HepG2 (cell line): ENCODE data around the gene TMED6. TPM values are rescaled to one million over a fixed set of nuclear protein-coding genes. Genes with fewer than 3 reads are reported as not detected.

ENCODE experiments used
- ARID4A ChIP-seq: sonication (generic); formaldehyde crosslinking; IDR thresholded peaks from 2 replicates; pipeline ENCODE4 v1.5.0; 2020; ENCODE audit warnings: mild to moderate bottlenecking, missing genetic modification reagents, borderline replicate concordance
- EP300 ChIP-seq, 3 experiments: sonication (generic) in 1 of 3; formaldehyde crosslinking in 1 of 3; IDR thresholded peaks; 2 replicates each; pipeline versions ENCODE4 v1.5.1 to v1.6.1; 2011 to 2020; ENCODE audit warnings: low read depth in 2 of 3, low read length in 2 of 3, borderline replicate concordance in 1 of 3, improper control_type of control experiment in 1 of 3, mild to moderate bottlenecking in 1 of 3, missing genetic modification reagents in 1 of 3, moderate library complexity in 1 of 3
- FLYWCH1 ChIP-seq: sonication (generic); formaldehyde crosslinking; IDR thresholded peaks from 2 replicates; pipeline ENCODE4 v1.8.1; 2023; ENCODE audit warnings: mild to moderate bottlenecking, missing genetic modification reagents
- GABPB1 ChIP-seq: IDR thresholded peaks from 2 replicates; pipeline ENCODE4 v1.6.1; 2016; ENCODE audit warnings: mild to moderate bottlenecking, missing genetic modification reagents, moderate library complexity, missing compliant biosample characterization
- HIC2 ChIP-seq: sonication (generic); formaldehyde crosslinking; IDR thresholded peaks from 2 replicates; pipeline ENCODE4 v1.9.0; 2022; ENCODE audit warnings: low read depth, missing genetic modification reagents
- JUNB ChIP-seq: sonication (generic); formaldehyde crosslinking; IDR thresholded peaks from 2 replicates; pipeline ENCODE4 v1.8.0; 2022; ENCODE audit warnings: missing genetic modification reagents, mild to moderate bottlenecking, borderline replicate concordance
- KDM3A ChIP-seq: IDR thresholded peaks from 2 replicates; pipeline ENCODE4 v1.6.1; 2018; ENCODE audit warnings: low read depth, missing compliant biosample characterization
- KLF9 ChIP-seq: IDR thresholded peaks from 2 replicates; pipeline ENCODE4 v1.6.1; 2016; ENCODE audit warnings: low read depth
- MYC ChIP-seq: sonication (generic); formaldehyde crosslinking; IDR thresholded peaks from 2 replicates; pipeline ENCODE4 v1.9.0; 2021; ENCODE audit warnings: missing genetic modification reagents, borderline replicate concordance
- NCOA2 ChIP-seq: sonication (generic); formaldehyde crosslinking; IDR thresholded peaks from 2 replicates; pipeline ENCODE4 v1.8.0; 2022; ENCODE audit warnings: inconsistent platforms
- NR2F1 ChIP-seq, 2 experiments: fragments of 450-650 bp in 1 of 2; formaldehyde crosslinking in 1 of 2; IDR thresholded peaks; 2 replicates each; pipeline versions ENCODE4 v1.5.0 to v1.6.1; 2016 to 2020; ENCODE audit warnings: mild to moderate bottlenecking in 1 of 2, missing compliant biosample characterization in 1 of 2, missing genetic modification reagents in 1 of 2, moderate library complexity in 1 of 2
- RXRA ChIP-seq: sonication (generic); formaldehyde crosslinking; IDR thresholded peaks from 2 replicates; pipeline ENCODE4 v1.5.1; 2020; ENCODE audit warnings: missing genetic modification reagents
- SOX6 ChIP-seq, 2 experiments: fragments of 450-650 bp in 1 of 2; sonication (generic) in 1 of 2; formaldehyde crosslinking in 1 of 2; IDR thresholded peaks; 2 replicates each; pipeline versions ENCODE4 v1.4.0 to v1.6.1; 2017 to 2020; ENCODE audit warnings: antibody characterized with exemption in 1 of 2, mild to moderate bottlenecking in 1 of 2, missing genetic modification reagents in 1 of 2
- SUZ12 ChIP-seq: fragments of 150-350 bp; IDR thresholded peaks from 2 replicates; pipeline ENCODE4 v1.6.1; 2014; ENCODE audit warnings: low read depth, low read length
- TBP ChIP-seq: sonication (generic); formaldehyde crosslinking; IDR thresholded peaks from 2 replicates; pipeline ENCODE4 v1.5.0; 2020; ENCODE audit warnings: missing genetic modification reagents
- TBX2 ChIP-seq: sonication (generic); formaldehyde crosslinking; IDR thresholded peaks from 2 replicates; pipeline ENCODE4 v1.5.0; 2020; ENCODE audit warnings: missing genetic modification reagents, mild to moderate bottlenecking, borderline replicate concordance
- TOE1 ChIP-seq: sonication (generic); formaldehyde crosslinking; IDR thresholded peaks from 2 replicates; pipeline ENCODE4 v1.4.0; 2020; ENCODE audit warnings: mild to moderate bottlenecking, missing genetic modification reagents
- TOPORS ChIP-seq: sonication (generic); formaldehyde crosslinking; IDR thresholded peaks from 2 replicates; pipeline ENCODE4 v1.8.0; 2023; ENCODE audit warnings: mild to moderate bottlenecking, missing genetic modification reagents
- ZBTB8A ChIP-seq: sonication (generic); formaldehyde crosslinking; IDR thresholded peaks from 2 replicates; pipeline ENCODE4 v1.4.0; 2020; ENCODE audit warnings: mild to moderate bottlenecking, low read depth, missing genetic modification reagents, borderline replicate concordance
- ZEB1 ChIP-seq: IDR thresholded peaks from 2 replicates; pipeline ENCODE4 v1.6.1; 2012; ENCODE audit warnings: mild to moderate bottlenecking, low read depth, inconsistent platforms; ENCODE audit not compliant: insufficient replicate concordance
- ZNF326 ChIP-seq: sonication (generic); formaldehyde crosslinking; IDR thresholded peaks from 2 replicates; pipeline ENCODE4 v1.4.0; 2020; ENCODE audit warnings: missing genetic modification reagents, borderline replicate concordance
- ZNF451 ChIP-seq: sonication (generic); formaldehyde crosslinking; IDR thresholded peaks from 2 replicates; pipeline ENCODE4 v1.5.0; 2020; ENCODE audit warnings: mild to moderate bottlenecking, missing genetic modification reagents
- ZNF644 ChIP-seq: IDR thresholded peaks from 2 replicates; pipeline ENCODE4 v1.6.1; 2016; ENCODE audit warnings: low read depth
- ZSCAN30 ChIP-seq: sonication (generic); formaldehyde crosslinking; IDR thresholded peaks from 2 replicates; pipeline ENCODE4 v1.5.0; 2020; ENCODE audit warnings: mild to moderate bottlenecking, missing genetic modification reagents
- polyA plus RNA-seq, 8 experiments: library from polyadenylated mRNA; depleted of rRNA in 3 of 8; stranded (reverse) in 7 of 8; unstranded in 1 of 8; fragments of >200 nt; fragmentation: Illumina TruSeq in 4 of 8; extraction: Trizol in 4 of 8; gene quantifications; 2 replicates each; pipeline versions ENCODE4 v1.2.1 to v1.2.3, GENCODE V29; 2011 to 2016; ENCODE audit warnings: low read depth in 4 of 8, missing spikeins in 1 of 8, mixed read lengths in 1 of 8; ENCODE audit not compliant: insufficient read depth in 1 of 8
- total RNA-seq, 5 experiments: library from RNA; depleted of rRNA; stranded (reverse); fragments of >200 nt; fragmentation: Illumina TruSeq; extraction: Trizol; gene quantifications; 2 replicates each; pipeline ENCODE4 v1.2.3, GENCODE V29; 2016; ENCODE audit warnings: low read depth in 1 of 5

TMED6 gene
- total and polyA plus RNA-seq, 2 of the 13 experiments (the other 11 are each of a cell fraction or from before 2014, with no cell fraction given): 9.8 to 14.4 TPM

GRCh38 chr16:69376393-69377059 lies 24.9 kb upstream of the TMED6 start (continued):
- TF ChIP-seq NCOA2 (CRISPR knock-in tag) (peak; percentile 41; the same call in 1 of the 2 replicates), ZNF326 (CRISPR knock-in tag) (no peak), ZNF644 (no peak), ZSCAN30 (no peak), HIC2 (CRISPR knock-in tag) (peak; percentile 68; the same call in 1 of the 2 replicates), JUNB (CRISPR knock-in tag) (0 out of 2 replicates have a peak, but pooled peaks have one; percentile 42), ZBTB8A (no peak), MYC (CRISPR knock-in tag) (peak; percentile 12; the same call in 1 of the 2 replicates), FLYWCH1 (CRISPR knock-in tag) (no peak), ZEB1 (no peak), NR2F1 (CRISPR knock-in tag; IDR thresholded peaks at IDR 0.05) (peak; percentile 62 to 63; a peak in 3 of 4 replicates), SOX6 (IDR thresholded peaks at IDR 0.05) (no peak), SOX6 (CRISPR knock-in tag; IDR thresholded peaks at IDR 0.05) (peak; percentile 74), SUZ12 (no peak), ZNF451 (no peak), KLF9 (no peak), GABPB1 (CRISPR knock-in tag) (peak; percentile 21; the same call in 1 of the 2 replicates), TBP (CRISPR knock-in tag) (no peak), TBX2 (CRISPR knock-in tag) (no peak), ARID4A (CRISPR knock-in tag) (no peak; the same call in 1 of the 2 replicates), EP300 (IDR thresholded peaks at IDR 0.05; ENCODE audit: low read depth in 2 of 2, low read length in 2 of 2) (peak in 1 of 2 experiments; percentile 14; a peak in 1 of 4 replicates), EP300 (CRISPR knock-in tag; IDR thresholded peaks at IDR 0.05; ENCODE audit: borderline replicate concordance) (no peak), RXRA (CRISPR knock-in tag) (peak; percentile 50; the same call in 1 of the 2 replicates), TOPORS (CRISPR knock-in tag) (no peak), KDM3A (no peak), TOE1 (CRISPR knock-in tag) (no peak)
